Measurements from ENCODE around the gene ANKRD24.
"Not testable (repeated sequence)": the region's sequence is repeated elsewhere in the genome, so short reads cannot be mapped to it uniquely, and the experiment has no call there.

ANKRD24 gene

GRCh38 chr19:4182084-4182810 is at the start of gene ANKRD24, which contains the start of gene SIRT6:
Gene ANKRD24 (plus strand): TSS chr19:4182689. CDS start chr19:4186426, 3,737 bp downstream.
Gene SIRT6 (minus strand): TSS chr19:4182563. CDS start chr19:4182539, 24 bp downstream.
- peak; percentile 82 to 94 (median 91) for DNase-seq (ENCODE audit: low read depth in 4 of 4, low spot score in 1 of 4)

GRCh38 chr19:4134351-4134750 is 48.1 kb upstream of the ANKRD24 start:
- DNase-seq (ENCODE audit: low read depth in 4 of 4, low spot score in 1 of 4), result no peak

- DNase-seq (ENCODE audit: low read depth in 4 of 4, low spot score in 1 of 4), result not testable (repeated sequence)
These were observed 47.1 kb upstream of the ANKRD24 start for GRCh38 chr19:4135386-4135785.

- no peak for DNase-seq (ENCODE audit: low read depth in 4 of 4, low spot score in 1 of 4)
These were observed 45.8 kb upstream of the ANKRD24 start for GRCh38 chr19:4136680-4137088.

- no peak for DNase-seq (ENCODE audit: low read depth in 4 of 4, low spot score in 1 of 4)
These were observed 44.0 kb upstream of the ANKRD24 start for GRCh38 chr19:4138445-4138844.

GRCh38 chr19:4139614-4140236 is 42.8 kb upstream of the ANKRD24 start:
- peak; percentile 83 to 90 (median 86) for DNase-seq (ENCODE audit: low read depth in 4 of 4, low spot score in 1 of 4)

- no peak for DNase-seq (ENCODE audit: low read depth in 4 of 4, low spot score in 1 of 4)
These were observed 42.2 kb upstream of the ANKRD24 start for GRCh38 chr19:4140237-4140711.

- DNase-seq (ENCODE audit: low read depth in 4 of 4, low spot score in 1 of 4), result not testable (repeated sequence)
These were observed 39.6 kb upstream of the ANKRD24 start for GRCh38 chr19:4142916-4143315.

GRCh38 chr19:4144666-4145249 is 37.7 kb upstream of the ANKRD24 start:
- DNase-seq (ENCODE audit: low read depth in 4 of 4, low spot score in 1 of 4), result no peak

- DNase-seq (ENCODE audit: low read depth in 4 of 4, low spot score in 1 of 4), result no peak
These were observed 32.8 kb upstream of the ANKRD24 start for GRCh38 chr19:4149518-4150288.

- no peak for DNase-seq (ENCODE audit: low read depth in 4 of 4, low spot score in 1 of 4)
These were observed 30.9 kb upstream of the ANKRD24 start for GRCh38 chr19:4151623-4152022.

- no peak for DNase-seq (ENCODE audit: low read depth in 4 of 4, low spot score in 1 of 4)
These were observed 30.1 kb upstream of the ANKRD24 start for GRCh38 chr19:4152241-4152998.

- no peak for DNase-seq (ENCODE audit: low read depth in 4 of 4, low spot score in 1 of 4)
These were observed 27.7 kb upstream of the ANKRD24 start for GRCh38 chr19:4154571-4155312.

- DNase-seq (ENCODE audit: low read depth in 4 of 4, low spot score in 1 of 4), result no peak
These were observed 25.3 kb upstream of the ANKRD24 start for GRCh38 chr19:4157164-4157563.

- not testable (repeated sequence) for DNase-seq (ENCODE audit: low read depth in 4 of 4, low spot score in 1 of 4)
These were observed 24.5 kb upstream of the ANKRD24 start for GRCh38 chr19:4157971-4158370.

GRCh38 chr19:4161415-4162077 is 20.9 kb upstream of the ANKRD24 start:
- no peak for DNase-seq (ENCODE audit: low read depth in 4 of 4, low spot score in 1 of 4)

GRCh38 chr19:4164262-4164661 is 18.2 kb upstream of the ANKRD24 start:
- no peak for DNase-seq (ENCODE audit: low read depth in 4 of 4, low spot score in 1 of 4)

GRCh38 chr19:4171676-4172075 is 10.8 kb upstream of the ANKRD24 start:
- DNase-seq (ENCODE audit: low read depth in 4 of 4, low spot score in 1 of 4), result no peak

GRCh38 chr19:4172861-4173473 is 9.5 kb upstream of the ANKRD24 start:
- DNase-seq (ENCODE audit: low read depth in 4 of 4, low spot score in 1 of 4), result peak; percentile 43 to 65 (median 50)

All from stimulated activated CD4-positive, alpha-beta T cell treated with anti-CD3 and anti-CD28 coated beads, Interleukin-1b, Interleukin-23, amount 100 ng/mL, for 24 hours (primary cell).